HEK293 (cell line): ENCODE data around the gene RABEPK.

ENCODE experiments used
- CTCF ChIP-seq: fragments of 450-650 bp; formaldehyde crosslinking; IDR thresholded peaks from 2 replicates; pipeline ENCODE4 v1.5.1; 2016; ENCODE audit warnings: missing biosample characterization, missing genetic modification characterization
- HOXA7 ChIP-seq: sonication (generic); formaldehyde crosslinking; IDR thresholded peaks from 2 replicates; pipeline ENCODE4 v1.8.1; 2022; ENCODE audit warnings: missing genetic modification reagents, borderline replicate concordance
- KLF16 ChIP-seq: fragments of 450-650 bp; formaldehyde crosslinking; IDR thresholded peaks from 2 replicates; pipeline ENCODE4 v1.5.1; 2017; ENCODE audit warnings: missing biosample characterization, missing genetic modification characterization
- MZF1 ChIP-seq: fragments of 450-650 bp; formaldehyde crosslinking; IDR thresholded peaks from 2 replicates; pipeline ENCODE4 v1.5.1; 2017; ENCODE audit warnings: missing biosample characterization, missing genetic modification characterization, borderline replicate concordance
- YY1 ChIP-seq: fragments of 450-650 bp; formaldehyde crosslinking; IDR thresholded peaks from 2 replicates; pipeline ENCODE4 v1.5.1; 2018; ENCODE audit warnings: missing biosample characterization, missing genetic modification characterization
- ZBTB1 ChIP-seq: fragments of 450-650 bp; formaldehyde crosslinking; IDR thresholded peaks from 2 replicates; pipeline ENCODE4 v1.5.1; 2016; ENCODE audit warnings: missing biosample characterization, missing genetic modification characterization
- ZBTB49 ChIP-seq: fragments of 450-650 bp; formaldehyde crosslinking; IDR thresholded peaks from 2 replicates; pipeline ENCODE4 v1.5.1; 2016; ENCODE audit warnings: missing biosample characterization, missing genetic modification characterization, low read depth
- ZBTB7A ChIP-seq: fragments of 450-650 bp; formaldehyde crosslinking; IDR thresholded peaks from 2 replicates; pipeline ENCODE4 v1.5.1; 2016; ENCODE audit warnings: low read depth, missing biosample characterization, missing genetic modification characterization
- ZNF121 ChIP-seq: fragments of 450-650 bp; formaldehyde crosslinking; IDR thresholded peaks from 2 replicates; pipeline ENCODE4 v1.5.1; 2016; ENCODE audit warnings: missing biosample characterization, missing genetic modification characterization
- ZNF501 ChIP-seq: fragments of 450-650 bp; formaldehyde crosslinking; IDR thresholded peaks from 2 replicates; pipeline ENCODE4 v1.5.1; 2016; ENCODE audit warnings: missing biosample characterization, missing genetic modification characterization
- ZNF529 ChIP-seq: fragments of 450-650 bp; formaldehyde crosslinking; IDR thresholded peaks from 2 replicates; pipeline ENCODE4 v1.5.1; 2017; ENCODE audit warnings: missing genetic modification characterization, missing biosample characterization; ENCODE audit not compliant: insufficient replicate concordance
- ZNF76 ChIP-seq: fragments of 450-650 bp; formaldehyde crosslinking; IDR thresholded peaks from 2 replicates; pipeline ENCODE4; 2016; ENCODE audit warnings: low read depth, missing biosample characterization, missing genetic modification characterization, borderline replicate concordance
- ZNF792 ChIP-seq: fragments of 450-650 bp; formaldehyde crosslinking; IDR thresholded peaks from 2 replicates; pipeline ENCODE4 v1.5.1; 2016; ENCODE audit warnings: missing biosample characterization, missing genetic modification characterization
- TF ChIP-seq, protein P1 (sequence below): fragments of 450-650 bp; formaldehyde crosslinking; IDR thresholded peaks from 2 replicates; pipeline ENCODE4 v1.5.1; 2016; ENCODE audit warnings: missing biosample characterization, missing genetic modification characterization

GRCh38 chr9:125238127-125238914 is 38.0 kb downstream of the RABEPK start:
- TF ChIP-seq MZF1 (tag by site-specific recombination) (no peak), CTCF (no peak), ZBTB7A (tag by site-specific recombination) (no peak), KLF16 (no peak), HOXA7 (no peak), ZBTB1 (tag by site-specific recombination) (no peak), ZBTB49 (tag by site-specific recombination) (no peak), ZNF76 (tag by site-specific recombination) (no peak), ZNF501 (tag by site-specific recombination) (no peak), YY1 (no peak), ZNF792 (tag by site-specific recombination) (no peak), ZNF121 (tag by site-specific recombination) (no peak), ZNF529 (no peak)
- TF ChIP-seq, protein P1, sequence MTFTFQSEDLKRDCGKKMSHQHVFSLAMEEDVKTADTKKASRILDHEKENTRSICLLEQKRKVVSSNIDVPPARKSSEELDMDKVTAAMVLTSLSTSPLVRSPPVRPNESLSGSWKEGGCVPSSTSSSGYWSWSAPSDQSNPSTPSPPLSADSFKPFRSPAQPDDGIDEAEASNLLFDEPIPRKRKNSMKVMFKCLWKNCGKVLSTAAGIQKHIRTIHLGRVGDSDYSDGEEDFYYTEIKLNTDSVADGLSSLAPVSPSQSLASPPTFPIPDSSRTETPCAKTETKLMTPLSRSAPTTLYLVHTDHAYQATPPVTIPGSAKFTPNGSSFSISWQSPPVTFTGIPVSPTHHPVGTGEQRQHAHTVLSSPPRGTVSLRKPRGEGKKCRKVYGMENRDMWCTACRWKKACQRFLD (tag by site-specific recombination): no peak
